ENCODE data around the gene DSCAM.
"Not testable (repeated sequence)": the region's sequence is repeated elsewhere in the genome, so short reads cannot be mapped to it uniquely, and the experiment has no call there.

The DSCAM gene

DNA sequence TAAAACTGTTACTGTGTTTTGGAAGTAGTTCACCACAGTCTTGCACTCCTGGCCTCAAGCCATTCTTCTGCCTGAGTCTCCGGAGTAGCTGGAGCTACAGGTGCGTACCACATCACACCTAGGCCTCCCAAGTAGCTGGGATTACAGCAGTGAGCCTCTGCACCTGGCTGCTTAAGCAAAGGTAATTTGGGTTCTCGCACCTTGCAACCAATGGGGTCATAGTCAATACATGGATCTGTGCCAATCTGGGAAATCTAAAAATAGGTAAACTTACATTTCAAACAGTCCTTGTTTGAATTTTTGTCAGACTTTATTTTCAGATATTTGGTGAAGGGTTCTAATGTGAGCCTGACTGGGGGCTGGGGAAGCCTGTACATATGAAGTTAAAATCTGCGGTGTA is 513.2 kb downstream of the DSCAM start:
- Mint-ChIP-seq H3K27ac (no peak overlapping the region), H3K9me3 (no peaks in the 10 kb centered on the region), H3K4me1 (no peaks in the 10 kb centered on the region), H3K36me3 (ENCODE audit: low read depth) (no peaks in the 10 kb centered on the region), H3K4me3 (no peak overlapping the region), H3K27me3 (no peaks in the 10 kb centered on the region)
- DNase-seq (no peak), ATAC-seq (no peak)

DNA sequence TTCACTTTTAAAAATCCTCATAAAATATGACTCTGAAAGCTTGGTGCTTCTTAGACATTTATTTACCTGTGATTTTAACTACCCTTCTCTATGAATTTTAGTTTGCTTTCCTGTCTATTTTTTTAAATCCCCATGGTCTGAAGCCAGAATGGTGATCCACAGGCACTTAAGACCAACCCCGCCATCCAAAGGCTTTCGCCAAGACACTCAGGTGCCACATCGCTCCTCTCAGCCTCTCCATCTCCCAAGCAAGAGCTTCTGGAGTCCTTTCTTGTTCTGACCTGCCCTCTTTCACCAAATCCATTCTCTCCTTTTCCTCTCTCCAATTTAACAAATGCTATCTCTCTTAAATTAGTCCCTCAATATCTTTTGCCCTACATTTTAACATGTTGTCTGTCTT is 515.2 kb downstream of the DSCAM start:
- Mint-ChIP-seq H3K4me1 (no peaks in the 10 kb centered on the region), H3K27ac (no peak overlapping the region), H3K27me3 (no peaks in the 10 kb centered on the region), H3K4me3 (no peak overlapping the region), H3K36me3 (ENCODE audit: low read depth) (no peaks in the 10 kb centered on the region), H3K9me3 (peaks cover 5% of the 10 kb centered on the region)
- ATAC-seq (no peak), DNase-seq (no peak)

DNA sequence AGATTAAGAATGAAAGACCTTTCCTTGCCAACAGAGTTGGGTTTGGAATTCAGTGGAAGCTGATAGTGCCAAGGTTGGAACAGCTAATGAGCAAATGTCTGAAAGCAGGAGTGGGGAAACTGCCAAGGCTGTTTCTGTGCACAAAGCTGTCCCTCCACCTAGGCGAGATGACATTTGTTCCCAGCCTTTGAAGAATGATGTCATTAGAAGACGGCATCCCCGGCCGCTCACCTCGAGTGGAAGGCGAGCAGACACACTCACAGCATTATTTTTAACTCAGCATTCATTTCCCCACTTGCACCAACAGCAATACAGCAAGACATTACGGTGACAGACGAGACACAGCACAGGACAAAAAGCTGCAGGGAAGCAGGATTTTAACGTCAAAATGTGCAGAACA is 515.8 kb downstream of the DSCAM start:
- no peak for ATAC-seq
- DNase-seq, result no peak
- H3K9me3 Mint-ChIP-seq, result peaks cover 5% of the 10 kb centered on the region
- H3K27me3 Mint-ChIP-seq, result no peaks in the 10 kb centered on the region
- H3K4me1 Mint-ChIP-seq, result no peaks in the 10 kb centered on the region
- no peak overlapping the region for H3K27ac Mint-ChIP-seq
- no peak overlapping the region for H3K4me3 Mint-ChIP-seq
- H3K36me3 Mint-ChIP-seq (ENCODE audit: low read depth), result no peaks in the 10 kb centered on the region

- ATAC-seq, result no peak
- no peaks in the 10 kb centered on the region for H3K36me3 Mint-ChIP-seq (ENCODE audit: low read depth)
- H3K27me3 Mint-ChIP-seq, result no peaks in the 10 kb centered on the region
- no peak for DNase-seq
- peaks cover 11% of the 10 kb centered on the region for H3K9me3 Mint-ChIP-seq
- no peaks in the 10 kb centered on the region for H3K4me1 Mint-ChIP-seq
- no peak overlapping the region for H3K4me3 Mint-ChIP-seq
- H3K27ac Mint-ChIP-seq, result no peak overlapping the region
Measured at GRCh38 chr21:40324389-40324788, 522.6 kb downstream of the DSCAM start.

GRCh38 chr21:40320718-40321117 is 526.2 kb downstream of the DSCAM start:
- not testable (repeated sequence) for H3K9me3 Mint-ChIP-seq

GRCh38 chr21:40318371-40318770 is 528.6 kb downstream of the DSCAM start:
- Mint-ChIP-seq H3K4me3 (no peak overlapping the region), H3K9me3 (peaks cover 4% of the 10 kb centered on the region), H3K27me3 (no peaks in the 10 kb centered on the region), H3K27ac (no peak overlapping the region), H3K4me1 (no peaks in the 10 kb centered on the region), H3K36me3 (ENCODE audit: low read depth) (no peaks in the 10 kb centered on the region)
- ATAC-seq, result no peak
- no peak for DNase-seq

More at GRCh38 chr21:40320718-40321117, 526.2 kb downstream of the DSCAM start:
- not testable (repeated sequence) for H3K4me1 Mint-ChIP-seq; H3K4me3 Mint-ChIP-seq; ATAC-seq; H3K27ac Mint-ChIP-seq; H3K36me3 Mint-ChIP-seq (ENCODE audit: low read depth); H3K27me3 Mint-ChIP-seq; DNase-seq

GRCh38 chr21:40316104-40316503 is 530.9 kb downstream of the DSCAM start:
- Mint-ChIP-seq H3K9me3 (no peaks in the 10 kb centered on the region), H3K36me3 (ENCODE audit: low read depth) (no peaks in the 10 kb centered on the region), H3K4me1 (no peaks in the 10 kb centered on the region), H3K27ac (no peak overlapping the region), H3K27me3 (no peaks in the 10 kb centered on the region), H3K4me3 (no peak overlapping the region)
- no peak for ATAC-seq
- DNase-seq, result no peak

DNA sequence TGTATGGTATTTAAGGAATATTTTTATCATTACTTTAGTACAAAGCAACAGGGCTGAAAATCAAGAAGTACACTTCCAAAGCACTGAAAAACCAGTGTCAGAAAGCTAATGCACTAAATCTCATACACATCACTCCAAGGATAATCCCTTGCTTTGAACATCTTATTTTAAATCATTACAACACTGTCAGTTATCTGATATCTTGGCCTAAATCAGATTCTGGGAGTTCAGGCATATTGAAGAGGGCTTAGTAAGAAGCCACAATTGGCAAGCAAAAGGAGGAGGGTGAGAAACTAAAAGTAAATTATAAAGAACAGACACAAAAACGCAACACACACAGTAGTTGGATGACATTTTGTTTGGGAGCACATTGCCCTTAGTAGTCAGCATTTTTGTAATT is 531.3 kb downstream of the DSCAM start:
- H3K27me3 Mint-ChIP-seq, result no peaks in the 10 kb centered on the region
- DNase-seq, result no peak
- H3K9me3 Mint-ChIP-seq, result no peaks in the 10 kb centered on the region
- H3K4me1 Mint-ChIP-seq, result no peaks in the 10 kb centered on the region
- no peaks in the 10 kb centered on the region for H3K36me3 Mint-ChIP-seq (ENCODE audit: low read depth)
- H3K27ac Mint-ChIP-seq, result no peak overlapping the region
- ATAC-seq, result no peak
- H3K4me3 Mint-ChIP-seq, result no peak overlapping the region

- no peaks in the 10 kb centered on the region for H3K4me1 Mint-ChIP-seq
- peaks cover 9% of the 10 kb centered on the region for H3K9me3 Mint-ChIP-seq
- no peaks in the 10 kb centered on the region for H3K27me3 Mint-ChIP-seq
- H3K36me3 Mint-ChIP-seq (ENCODE audit: low read depth), result no peaks in the 10 kb centered on the region
- ATAC-seq (no peak), DNase-seq (no peak)
- no peak overlapping the region for H3K27ac Mint-ChIP-seq
- no peak overlapping the region for H3K4me3 Mint-ChIP-seq
Measured at GRCh38 chr21:40313260-40313659, 533.7 kb downstream of the DSCAM start.

DNA sequence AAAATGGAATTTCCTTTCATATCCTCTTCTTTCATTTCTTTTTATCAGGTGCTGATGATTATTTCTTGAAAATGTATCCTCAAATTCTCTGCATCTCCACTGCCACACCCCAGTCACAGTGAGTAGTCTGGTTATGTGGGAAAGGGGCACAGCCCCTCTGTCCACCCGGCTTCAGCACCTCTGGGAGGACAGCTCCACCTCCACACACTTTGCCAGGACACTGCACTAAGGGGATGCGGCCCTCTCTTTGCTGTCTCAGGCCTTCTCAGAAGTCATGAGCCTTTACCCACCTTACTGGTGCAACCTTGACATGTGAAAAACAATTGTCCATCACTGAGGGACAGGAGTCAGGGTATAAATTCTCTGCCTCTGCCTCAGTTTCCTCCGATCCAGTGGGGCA is 546.7 kb downstream of the DSCAM start:
- no peak overlapping the region for H3K4me3 Mint-ChIP-seq
- H3K27ac Mint-ChIP-seq, result no peak overlapping the region
- peaks cover 38% of the 10 kb centered on the region for H3K9me3 Mint-ChIP-seq
- DNase-seq (no peak), ATAC-seq (no peak)
- no peaks in the 10 kb centered on the region for H3K4me1 Mint-ChIP-seq
- no peaks in the 10 kb centered on the region for H3K36me3 Mint-ChIP-seq (ENCODE audit: low read depth)
- H3K27me3 Mint-ChIP-seq, result no peaks in the 10 kb centered on the region

DNA sequence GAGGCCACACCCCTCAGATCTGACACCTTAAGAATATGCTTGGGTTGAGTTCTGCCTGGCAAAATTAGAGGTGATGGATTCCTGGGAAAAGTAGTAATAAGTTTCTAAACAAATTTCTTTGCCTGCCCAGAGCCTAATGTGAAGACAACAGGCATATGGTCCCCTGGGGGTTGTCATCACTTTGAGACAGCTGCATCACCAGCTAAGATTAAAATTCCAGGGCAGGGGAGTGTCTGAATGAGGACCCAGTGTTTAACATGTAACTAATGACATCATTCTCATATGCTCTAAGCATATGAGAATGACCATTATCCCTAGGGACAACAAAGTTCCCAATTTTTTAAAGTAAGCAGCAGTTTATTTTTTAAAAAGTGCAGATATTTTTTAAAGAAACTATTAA is 547.5 kb downstream of the DSCAM start:
- no peak for ATAC-seq
- no peak overlapping the region for H3K4me3 Mint-ChIP-seq
- H3K36me3 Mint-ChIP-seq (ENCODE audit: low read depth), result no peaks in the 10 kb centered on the region
- no peak overlapping the region for H3K27ac Mint-ChIP-seq
- no peaks in the 10 kb centered on the region for H3K27me3 Mint-ChIP-seq
- H3K9me3 Mint-ChIP-seq, result peaks cover 34% of the 10 kb centered on the region
- H3K4me1 Mint-ChIP-seq, result no peaks in the 10 kb centered on the region
- no peak for DNase-seq

- H3K27me3 Mint-ChIP-seq, result no peaks in the 10 kb centered on the region
- H3K4me3 Mint-ChIP-seq, result no peak overlapping the region
- H3K4me1 Mint-ChIP-seq, result no peaks in the 10 kb centered on the region
- DNase-seq (no peak), ATAC-seq (no peak)
- H3K36me3 Mint-ChIP-seq (ENCODE audit: low read depth), result no peaks in the 10 kb centered on the region
- H3K27ac Mint-ChIP-seq, result no peak overlapping the region
- peaks cover 15% of the 10 kb centered on the region for H3K9me3 Mint-ChIP-seq
Measured at GRCh38 chr21:40294345-40294744, 552.6 kb downstream of the DSCAM start.

- DNase-seq (no peak), ATAC-seq (no peak)
- Mint-ChIP-seq H3K27me3 (no peaks in the 10 kb centered on the region), H3K4me3 (no peak overlapping the region), H3K27ac (no peak overlapping the region), H3K9me3 (peaks cover 6% of the 10 kb centered on the region), H3K4me1 (no peaks in the 10 kb centered on the region), H3K36me3 (ENCODE audit: low read depth) (no peaks in the 10 kb centered on the region)
Measured at GRCh38 chr21:40291560-40291959, 555.4 kb downstream of the DSCAM start.

DNA sequence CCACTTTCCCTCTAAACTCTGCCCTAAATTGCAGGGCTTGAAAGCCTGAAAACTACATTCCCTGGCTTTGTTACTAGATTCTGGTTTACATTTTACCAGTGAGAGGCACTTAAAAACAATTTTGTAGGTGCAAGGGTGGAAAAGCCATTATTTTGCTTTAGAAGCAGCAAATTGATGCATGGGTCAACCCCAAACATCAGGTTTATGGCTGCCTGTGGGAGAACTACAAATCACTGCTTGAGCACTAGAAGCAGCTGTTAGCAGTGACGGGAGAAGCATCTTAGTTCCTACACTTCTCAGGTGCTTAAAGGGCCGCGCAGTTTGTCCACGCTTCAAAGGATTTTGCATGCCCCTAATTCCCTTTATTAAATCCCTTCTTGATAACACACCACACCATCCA is 562.5 kb downstream of the DSCAM start:
- no peak overlapping the region for H3K4me3 Mint-ChIP-seq
- H3K27me3 Mint-ChIP-seq, result no peaks in the 10 kb centered on the region
- no peak for DNase-seq
- H3K9me3 Mint-ChIP-seq, result peaks cover 7% of the 10 kb centered on the region
- no peaks in the 10 kb centered on the region for H3K36me3 Mint-ChIP-seq (ENCODE audit: low read depth)
- no peak overlapping the region for H3K27ac Mint-ChIP-seq
- H3K4me1 Mint-ChIP-seq, result no peaks in the 10 kb centered on the region
- ATAC-seq, result no peak

DNA sequence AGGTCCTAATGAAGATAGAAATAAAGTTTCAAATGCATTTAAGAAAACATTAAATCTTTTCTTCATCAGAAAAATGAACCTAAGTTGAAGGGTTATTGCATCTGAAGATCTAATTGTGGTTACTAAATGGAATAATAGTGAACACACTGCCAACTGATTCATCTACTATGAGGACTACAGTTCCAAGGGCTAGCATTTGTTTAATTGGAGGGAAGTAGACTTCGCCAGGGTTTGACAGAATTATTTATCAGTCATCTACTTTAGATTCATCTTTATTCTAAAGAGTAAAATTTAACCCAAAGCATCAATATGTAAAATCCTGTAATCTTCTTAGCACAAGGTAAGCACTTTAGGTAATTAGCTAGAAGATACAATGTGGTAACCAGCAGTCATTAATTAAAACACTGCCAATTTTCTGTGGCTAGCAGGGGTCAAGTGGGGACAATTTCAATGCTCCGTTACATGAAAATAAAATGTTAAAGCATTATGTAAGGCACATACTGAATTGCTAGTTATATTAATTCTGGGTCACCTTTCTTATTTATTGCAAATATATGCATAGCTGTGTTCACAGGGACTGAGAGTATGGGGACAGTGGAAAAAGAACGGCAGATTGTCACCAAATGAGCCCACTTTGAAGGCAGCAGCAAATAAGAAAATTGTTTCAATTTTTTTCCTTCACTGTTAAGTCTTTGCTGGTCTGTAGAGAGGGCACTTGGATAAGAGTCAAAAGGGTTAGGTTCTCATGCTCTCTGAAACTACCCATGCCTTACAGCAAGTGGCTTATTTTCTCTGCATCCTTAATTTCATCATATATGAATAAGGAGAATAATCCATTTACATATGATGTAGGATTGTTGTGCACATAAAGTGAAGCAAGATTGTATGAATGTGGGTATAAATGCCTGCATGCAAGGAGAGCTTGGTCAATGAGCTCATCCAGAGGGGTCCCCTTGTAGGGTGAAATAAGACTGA is 563.8 kb downstream of the DSCAM start:
- H3K9me3 Mint-ChIP-seq, result peaks cover 7% of the 10 kb centered on the region
- no peaks in the 10 kb centered on the region for H3K27me3 Mint-ChIP-seq
- H3K36me3 Mint-ChIP-seq (ENCODE audit: low read depth), result no peaks in the 10 kb centered on the region
- ATAC-seq (no peak), DNase-seq (no peak)
- H3K4me1 Mint-ChIP-seq, result no peaks in the 10 kb centered on the region
- no peak overlapping the region for H3K4me3 Mint-ChIP-seq
- H3K27ac Mint-ChIP-seq, result no peak overlapping the region

Data from activated naive CD8-positive, alpha-beta T cell treated with anti-CD3 and anti-CD28 coated beads, Interleukin-2, amount 50 U/mL, for 24 hours (primary cell).